NCI-H1105 treated with DMSO at 0.1 percent for 48 hours (cell line): ENCODE data around the gene CBLN2.
A peak's percentile ranks its signal among the peaks of the same experiment; 100 is the strongest.

ENCODE experiments used
- DNase-seq: peaks from one replicate; lab custom pipeline; 2025; lab: John Stamatoyannopoulos, UW

CBLN2 gene

DNA sequence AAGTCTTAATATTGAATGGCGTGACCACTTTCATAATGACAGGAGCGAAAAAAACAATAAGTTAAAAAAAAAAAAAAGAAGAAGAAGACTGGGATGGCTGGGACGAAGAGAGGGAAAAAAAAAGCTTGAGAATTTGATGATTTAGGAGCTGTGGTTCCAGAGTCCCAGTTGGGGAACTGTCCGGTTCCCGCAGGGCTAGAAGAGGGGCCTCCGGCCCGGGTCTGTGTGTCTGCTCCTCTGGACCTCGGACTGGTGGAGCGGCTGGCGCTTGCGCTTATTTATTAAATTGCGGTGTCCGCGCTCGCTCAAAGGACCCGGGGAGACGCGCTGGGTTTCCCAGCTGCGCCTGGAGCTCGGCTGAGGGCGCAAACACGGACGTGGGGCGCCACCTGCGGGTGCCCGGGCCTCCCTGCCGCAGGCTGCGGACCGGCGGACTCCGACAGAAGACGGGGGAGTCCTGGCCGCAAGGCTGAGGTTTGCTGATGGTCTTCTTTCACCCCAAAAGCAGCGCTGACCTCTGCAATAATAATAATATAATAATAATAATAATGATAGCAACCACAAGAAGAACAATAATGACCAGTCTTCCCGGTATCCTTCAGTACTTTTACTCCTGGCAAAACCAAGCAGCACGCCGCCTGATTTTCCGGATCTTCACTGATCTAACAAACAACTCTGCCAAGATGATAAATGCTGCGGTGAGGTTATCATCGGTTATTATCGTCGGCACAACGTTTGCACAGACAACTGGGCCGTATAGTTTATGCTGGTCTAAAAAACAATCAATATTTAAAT, at the start of gene CBLN2:
Gene CBLN2, minus strand, starts transcription at position 251 of the 795 bp plus-strand sequence. CDS start 2,182 bp downstream, outside the sequence.
- DNase-seq, result peak; percentile 85

- DNase-seq, result no peak
These were observed 44.2 kb upstream of the CBLN2 start for GRCh38 chr18:72588360-72588759.

DNA sequence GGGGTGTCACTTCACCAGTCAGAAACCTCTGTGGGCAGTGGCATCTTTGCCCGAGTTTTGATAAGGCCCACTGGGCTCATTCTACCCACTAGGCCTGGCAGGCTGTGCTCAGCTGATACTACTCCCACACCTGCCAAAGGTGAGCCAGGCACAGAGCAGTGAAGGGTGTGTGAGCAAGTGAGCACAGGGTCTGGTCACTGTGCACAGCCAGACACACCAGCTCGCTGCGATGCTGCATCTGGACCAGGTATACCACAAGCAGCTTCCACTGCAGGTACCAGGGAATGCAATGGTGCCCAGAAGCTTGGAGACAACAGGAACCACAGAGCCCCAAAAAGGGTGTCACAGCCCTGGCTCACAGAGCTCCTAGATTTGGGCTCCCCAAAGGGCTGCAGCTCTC, 40.6 kb upstream of the CBLN2 start:
- no peak for DNase-seq

- no peak for DNase-seq
These were observed 37.8 kb upstream of the CBLN2 start for GRCh38 chr18:72581976-72582375.

GRCh38 chr18:72572896-72573295, 28.8 kb upstream of the CBLN2 start:
- DNase-seq, result no peak

DNA sequence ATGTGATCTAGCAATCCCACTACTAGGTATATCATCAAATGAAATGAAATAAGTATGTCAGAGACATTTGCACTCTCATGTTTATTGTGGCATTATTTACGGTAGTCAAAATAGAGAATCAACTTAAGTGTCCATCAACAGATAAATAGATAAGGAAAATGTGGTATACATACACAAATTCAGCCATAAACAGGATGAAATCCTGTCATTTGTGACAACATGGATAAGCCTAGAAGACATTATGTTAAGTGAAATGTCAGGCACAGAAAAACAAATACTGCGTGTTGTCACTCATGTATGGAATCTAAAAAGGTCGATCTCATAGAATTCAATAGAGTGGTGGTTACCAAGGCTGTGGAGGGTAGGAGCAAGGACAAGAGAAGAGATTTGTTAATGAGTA, 22.1 kb upstream of the CBLN2 start:
- no peak for DNase-seq

- DNase-seq, result no peak
These were observed 11.8 kb upstream of the CBLN2 start for GRCh38 chr18:72555968-72556367.

DNA sequence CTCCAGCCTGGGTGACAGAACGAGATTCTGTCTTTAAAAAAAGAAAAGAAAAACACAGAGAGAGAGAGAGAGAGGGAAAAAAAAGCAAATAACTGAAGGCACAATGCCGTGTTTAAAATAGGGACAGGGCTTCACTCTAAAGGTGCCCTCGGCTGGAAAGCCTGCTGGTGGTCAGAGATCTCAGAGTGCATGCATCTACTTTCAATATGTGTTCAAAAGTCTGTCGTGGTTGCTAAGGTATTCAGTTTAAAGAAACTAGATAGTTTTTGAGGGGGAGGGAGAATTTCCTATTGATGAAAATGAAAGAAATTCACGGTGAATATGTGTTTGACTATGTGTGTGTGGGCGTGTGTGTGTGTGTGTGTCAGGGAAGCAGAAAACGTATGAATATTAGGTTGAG, 11.0 kb upstream of the CBLN2 start:
- DNase-seq, result no peak

DNA sequence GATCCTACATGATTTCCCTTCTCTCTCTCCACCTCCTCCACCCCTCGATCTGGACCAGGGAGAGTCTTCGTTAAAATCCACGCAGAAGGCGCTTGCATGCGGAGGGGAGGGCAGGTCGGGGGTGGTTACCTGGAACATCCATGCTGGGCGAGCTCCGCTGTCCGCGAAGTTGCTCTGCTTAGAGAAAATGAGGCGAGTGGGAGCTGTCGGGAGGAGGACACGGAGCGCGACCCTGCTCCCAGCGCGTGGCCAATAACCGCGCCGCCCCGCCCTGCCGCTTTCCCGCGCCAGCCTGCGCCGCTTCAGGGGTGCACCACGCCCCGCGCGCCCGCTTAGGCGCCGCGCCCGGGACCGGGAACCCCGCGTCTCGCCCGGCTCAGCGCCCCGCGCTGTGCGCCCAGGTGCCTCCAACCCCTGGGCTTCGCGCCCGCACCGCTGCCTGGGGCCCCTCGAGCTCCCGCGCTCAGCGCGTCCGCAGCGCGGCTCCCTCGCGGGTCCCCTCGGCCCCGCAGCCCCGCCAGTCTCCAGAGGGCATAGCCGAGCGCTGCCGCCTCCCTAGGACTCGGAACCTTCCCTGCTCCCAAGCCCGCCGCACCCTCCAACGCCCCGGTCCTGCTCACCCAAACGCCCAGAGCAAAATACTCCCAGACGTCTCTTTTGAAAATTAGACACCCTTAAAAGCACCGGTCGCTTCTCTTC, 636 bp downstream of the CBLN2 start:
- peak; percentile 43 for DNase-seq

- DNase-seq, result peak; percentile 63
These were observed 1.2 kb downstream of the CBLN2 start for GRCh38 chr18:72542984-72543356.

DNA sequence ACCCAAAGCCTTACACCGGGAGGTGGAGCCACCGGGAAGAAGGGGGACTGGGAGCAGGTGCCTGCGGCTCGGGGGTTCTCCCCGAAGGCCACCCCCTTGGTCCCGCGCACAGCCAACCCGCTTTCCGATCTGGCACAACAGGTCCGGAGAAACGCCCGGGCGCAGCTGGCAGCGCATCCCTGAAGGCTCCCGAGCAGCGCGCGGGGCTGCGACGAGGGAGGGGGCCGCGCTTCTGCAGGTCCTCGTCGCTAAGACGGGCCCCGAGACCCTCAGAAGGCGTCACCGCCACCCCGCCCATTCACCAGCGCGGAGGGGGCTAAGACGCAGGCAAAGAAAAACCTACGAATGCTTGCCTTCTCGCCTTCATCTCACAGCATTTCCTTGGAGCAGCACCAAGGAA, 1.8 kb downstream of the CBLN2 start:
- peak; percentile 63 for DNase-seq

DNA sequence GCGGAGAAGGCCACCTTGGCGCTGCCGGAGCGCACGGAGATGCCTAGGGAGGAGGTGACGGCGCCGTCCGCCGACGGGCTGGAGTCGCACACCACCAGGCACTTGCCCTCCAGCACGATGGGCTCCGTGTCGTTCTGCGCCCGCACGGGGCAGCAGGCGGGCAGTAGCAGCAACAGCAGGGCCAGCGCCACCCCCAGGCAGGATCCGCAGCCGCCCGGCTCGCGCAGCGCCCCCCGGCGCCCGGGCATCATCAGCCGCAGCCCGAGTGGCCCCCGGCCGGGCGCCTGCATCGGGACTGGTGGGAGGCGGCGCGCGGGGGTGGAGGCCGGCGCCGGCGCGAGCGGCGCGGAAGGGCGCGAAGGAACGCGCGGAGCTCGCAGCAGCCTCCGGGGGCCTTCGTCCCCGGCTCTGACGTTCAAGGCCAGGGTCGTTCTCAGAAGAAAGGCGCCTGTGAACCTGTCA, 2.2 kb downstream of the CBLN2 start:
- DNase-seq, result no peak

GRCh38 chr18:72539901-72540300, 4.2 kb downstream of the CBLN2 start:
- no peak for DNase-seq

- DNase-seq, result no peak
These were observed 13.5 kb downstream of the CBLN2 start for GRCh38 chr18:72530622-72531021.

DNA sequence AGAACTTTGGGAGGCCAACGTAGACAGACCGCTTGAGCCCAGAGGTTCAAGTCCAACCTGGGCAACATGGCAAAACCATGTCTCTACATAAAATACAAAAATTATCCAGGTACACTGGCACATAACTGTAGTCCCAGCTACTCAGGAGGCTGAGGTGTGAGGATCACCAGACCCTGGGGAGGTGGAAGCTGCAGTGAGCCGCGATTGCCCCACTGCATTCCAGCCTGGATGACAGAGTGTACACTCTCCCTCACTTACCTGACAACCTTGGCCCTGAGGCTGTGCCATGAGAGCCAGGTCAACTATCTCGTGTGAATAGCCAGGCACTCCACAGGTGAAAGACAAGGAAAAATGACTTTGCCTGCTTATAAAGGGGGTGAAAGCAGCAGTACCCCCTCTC, 39.3 kb downstream of the CBLN2 start:
- no peak for DNase-seq

GRCh38 chr18:72502671-72503431, 41.3 kb downstream of the CBLN2 start:
- DNase-seq, result no peak

DNA sequence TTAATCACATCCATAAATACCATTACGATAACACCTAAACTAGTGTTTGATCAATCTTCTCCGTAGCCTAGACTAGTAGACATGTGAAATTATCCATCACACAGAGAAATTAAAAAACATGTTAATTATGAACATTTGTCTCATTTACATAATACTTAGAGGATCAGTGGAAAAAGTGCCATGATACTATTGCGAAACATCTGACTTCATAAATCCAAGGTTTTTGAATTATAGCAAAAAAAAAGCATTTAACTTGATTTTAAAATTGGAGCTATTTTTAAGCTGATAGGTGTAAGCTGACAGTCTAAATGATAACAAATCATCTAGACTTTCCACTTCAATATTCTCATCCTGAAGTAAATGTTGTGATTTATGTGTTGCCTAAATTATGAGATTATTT, 51.6 kb downstream of the CBLN2 start:
- no peak for DNase-seq
